Naive B cell (primary cell): ENCODE results near the gene TYW5. TPM values are rescaled to one million over a fixed set of nuclear protein-coding genes. Genes with fewer than 3 reads are reported as not detected.

ENCODE experiments used
- ATAC-seq, 2 donors: fragments of 150-1000 bp; cut with Tn5 transposase; 2 replicates each; pipeline ENCODE4 v1.10.0; 2021; ENCODE audit warnings: low read depth in 2 of 2, mild to moderate bottlenecking in 2 of 2, moderate library complexity in 2 of 2
- DNase-seq: peaks from one replicate; pipeline ENCODE4 v3.0.0; 2022
- H3K27ac Mint-ChIP-seq, 6 donors: one replicate each; pipeline ENCODE4 v1.8.0; 2020 to 2022; ENCODE audit warnings: mild to moderate bottlenecking in 6 of 6, mixed read lengths in 6 of 6, moderate library complexity in 5 of 6, inconsistent platforms in 2 of 6
- H3K27me3 Mint-ChIP-seq, 3 donors: one replicate each; pipeline ENCODE4 v1.8.0; 2021 to 2022; ENCODE audit warnings: mixed read lengths in 3 of 3, mild to moderate bottlenecking in 1 of 3
- H3K36me3 Mint-ChIP-seq, 2 donors: one replicate each; pipeline ENCODE4 v1.8.0; 2020 to 2022; ENCODE audit warnings: mixed read lengths in 2 of 2, inconsistent platforms in 1 of 2, mild to moderate bottlenecking in 1 of 2
- H3K4me1 Mint-ChIP-seq, 3 donors: one replicate each; pipeline ENCODE4 v1.8.0; 2020 to 2022; ENCODE audit warnings: mixed read lengths in 3 of 3, inconsistent platforms in 1 of 3, mild to moderate bottlenecking in 1 of 3, moderate library complexity in 1 of 3
- H3K4me3 Mint-ChIP-seq, 8 donors: one replicate each; pipeline ENCODE4 v1.8.0; 2020 to 2022; ENCODE audit warnings: mild to moderate bottlenecking in 8 of 8, mixed read lengths in 8 of 8, moderate library complexity in 8 of 8, inconsistent platforms in 2 of 8
- H3K9me3 Mint-ChIP-seq, 7 donors: one replicate each; pipeline ENCODE4 v1.8.0; 2020 to 2022; ENCODE audit warnings: mixed read lengths in 7 of 7, mild to moderate bottlenecking in 5 of 7, inconsistent platforms in 2 of 7, moderate library complexity in 1 of 7
- polyA plus RNA-seq, 6 donors: library from polyadenylated mRNA; unstranded; fragments of 300-500 nt; fragmentation: Illumina TruSeq; gene quantifications; one replicate each; pipeline ENCODE4 v1.2.3, GENCODE V29; 2021; ENCODE audit warnings: low read depth in 6 of 6

The TYW5 gene
- polyA plus RNA-seq, 6 donors from 2014 or later: 2.9 to 10.1 (median 5.1) TPM

GRCh38 chr2:199984755-199985154 lies 29.5 kb upstream of the TYW5 start:
- H3K9me3 Mint-ChIP-seq: no peaks in the 10 kb centered on the region
- H3K4me3 Mint-ChIP-seq: no peak overlapping the region
- H3K36me3 Mint-ChIP-seq: no peaks in the 10 kb centered on the region
- DNase-seq (no peak), ATAC-seq (no peak)
- H3K27ac Mint-ChIP-seq: no peak overlapping the region
- peaks cover 0 to 9% (median 0%) of the 10 kb centered on the region in 3 donors for H3K4me1 Mint-ChIP-seq
- H3K27me3 Mint-ChIP-seq: peaks cover 0 to 5% (median 2%) of the 10 kb centered on the region in 3 donors

GRCh38 chr2:199984159-199984558 lies 28.9 kb upstream of the TYW5 start:
- Mint-ChIP-seq H3K4me1 (peaks cover 0 to 9% (median 0%) of the 10 kb centered on the region in 3 donors), H3K36me3 (no peaks in the 10 kb centered on the region), H3K9me3 (no peaks in the 10 kb centered on the region), H3K27ac (no peak overlapping the region), H3K4me3 (no peak overlapping the region), H3K27me3 (peaks cover 0 to 5% (median 3%) of the 10 kb centered on the region in 3 donors)
- no peak for DNase-seq
- ATAC-seq: no peak

GRCh38 chr2:199983534-199983933 lies 28.2 kb upstream of the TYW5 start:
- Mint-ChIP-seq H3K4me1 (peaks cover 0 to 9% (median 0%) of the 10 kb centered on the region in 3 donors), H3K4me3 (no peak overlapping the region), H3K9me3 (no peaks in the 10 kb centered on the region), H3K27me3 (peaks cover 0 to 5% (median 3%) of the 10 kb centered on the region in 3 donors), H3K27ac (no peak overlapping the region), H3K36me3 (no peaks in the 10 kb centered on the region)
- no peak for DNase-seq
- no peak for ATAC-seq

GRCh38 chr2:199982126-199982843 lies 27.0 kb upstream of the TYW5 start:
- no peaks in the 10 kb centered on the region for H3K36me3 Mint-ChIP-seq
- no peak for ATAC-seq
- H3K4me1 Mint-ChIP-seq: peaks cover 0 to 9% (median 0%) of the 10 kb centered on the region in 3 donors
- no peaks in the 10 kb centered on the region for H3K9me3 Mint-ChIP-seq
- DNase-seq: no peak
- H3K27me3 Mint-ChIP-seq: peaks cover 0 to 5% (median 3%) of the 10 kb centered on the region in 3 donors
- no peak overlapping the region for H3K27ac Mint-ChIP-seq
- no peak overlapping the region for H3K4me3 Mint-ChIP-seq

GRCh38 chr2:199979832-199980628 lies 24.7 kb upstream of the TYW5 start:
- peaks cover 0 to 3% (median 0%) of the 10 kb centered on the region in 7 donors for H3K9me3 Mint-ChIP-seq
- H3K27me3 Mint-ChIP-seq: peaks cover 0 to 5% (median 3%) of the 10 kb centered on the region in 3 donors
- ATAC-seq (peak; percentile 63 to 67), DNase-seq (peak; percentile 64)
- H3K36me3 Mint-ChIP-seq: peaks cover 5 to 9% of the 10 kb centered on the region in 2 donors
- no peak overlapping the region for H3K4me3 Mint-ChIP-seq
- peak overlapping the region in 1 of 6 donors; percentile 33 for H3K27ac Mint-ChIP-seq
- peaks cover 0 to 2% (median 0%) of the 10 kb centered on the region in 3 donors for H3K4me1 Mint-ChIP-seq

- Mint-ChIP-seq H3K4me3 (no peak overlapping the region), H3K27me3 (peaks cover 0 to 5% (median 3%) of the 10 kb centered on the region in 3 donors), H3K27ac (no peak overlapping the region), H3K9me3 (peaks cover 0 to 3% (median 0%) of the 10 kb centered on the region in 7 donors), H3K36me3 (peaks cover 5 to 9% of the 10 kb centered on the region in 2 donors), H3K4me1 (peaks cover 0 to 2% (median 0%) of the 10 kb centered on the region in 3 donors)
- ATAC-seq (no peak), DNase-seq (no peak)
Measured at GRCh38 chr2:199979398-199979797, 24.1 kb upstream of the TYW5 start.

GRCh38 chr2:199977984-199978415 lies 22.7 kb upstream of the TYW5 start:
- Mint-ChIP-seq H3K4me3 (no peak overlapping the region), H3K27ac (no peak overlapping the region), H3K4me1 (peaks cover 0 to 2% (median 0%) of the 10 kb centered on the region in 3 donors), H3K9me3 (peaks cover 0 to 3% (median 0%) of the 10 kb centered on the region in 7 donors), H3K27me3 (peaks cover 0 to 5% (median 3%) of the 10 kb centered on the region in 3 donors), H3K36me3 (peaks cover 5 to 9% of the 10 kb centered on the region in 2 donors)
- ATAC-seq (no peak), DNase-seq (no peak)

- peaks cover 0 to 3% (median 0%) of the 10 kb centered on the region in 7 donors for H3K9me3 Mint-ChIP-seq
- no peak for ATAC-seq
Measured at GRCh38 chr2:199975273-199975895, 20.1 kb upstream of the TYW5 start.

GRCh38 chr2:199973703-199974102 lies 18.4 kb upstream of the TYW5 start:
- Mint-ChIP-seq H3K27me3 (no peaks in the 10 kb centered on the region), H3K4me3 (no peak overlapping the region), H3K27ac (no peak overlapping the region), H3K9me3 (peaks cover 0 to 3% (median 0%) of the 10 kb centered on the region in 7 donors), H3K4me1 (no peaks in the 10 kb centered on the region), H3K36me3 (peaks cover 5 to 9% of the 10 kb centered on the region in 2 donors)
- ATAC-seq (no peak), DNase-seq (no peak)

More at GRCh38 chr2:199975273-199975895, 20.1 kb upstream of the TYW5 start:
- Mint-ChIP-seq H3K4me3 (no peak overlapping the region), H3K36me3 (peaks cover 5 to 9% of the 10 kb centered on the region in 2 donors), H3K27ac (peak overlapping the region in 1 of 6 donors; percentile 18), H3K4me1 (peaks cover 0 to 2% (median 0%) of the 10 kb centered on the region in 3 donors), H3K27me3 (peaks cover 0 to 3% (median 0%) of the 10 kb centered on the region in 3 donors)
- DNase-seq: no peak

GRCh38 chr2:199972088-199972626 lies 16.9 kb upstream of the TYW5 start:
- ATAC-seq: no peak
- Mint-ChIP-seq H3K4me1 (no peaks in the 10 kb centered on the region), H3K27ac (no peak overlapping the region), H3K36me3 (peaks cover 5 to 9% of the 10 kb centered on the region in 2 donors), H3K9me3 (peaks cover 0 to 3% (median 0%) of the 10 kb centered on the region in 7 donors), H3K27me3 (no peaks in the 10 kb centered on the region), H3K4me3 (no peak overlapping the region)
- no peak for DNase-seq

GRCh38 chr2:199968126-199968525 lies 12.8 kb upstream of the TYW5 start:
- H3K36me3 Mint-ChIP-seq: no peaks in the 10 kb centered on the region
- H3K4me3 Mint-ChIP-seq: no peak overlapping the region
- DNase-seq (no peak), ATAC-seq (no peak)
- no peak overlapping the region for H3K27ac Mint-ChIP-seq
- H3K4me1 Mint-ChIP-seq: no peaks in the 10 kb centered on the region
- no peaks in the 10 kb centered on the region for H3K27me3 Mint-ChIP-seq
- no peaks in the 10 kb centered on the region for H3K9me3 Mint-ChIP-seq

- H3K36me3 Mint-ChIP-seq: peaks cover 5 to 7% of the 10 kb centered on the region in 2 donors
- peak overlapping the region in 1 of 6 donors; percentile 24 for H3K27ac Mint-ChIP-seq
- no peak for DNase-seq
- no peak for ATAC-seq
- H3K4me1 Mint-ChIP-seq: no peaks in the 10 kb centered on the region
- H3K27me3 Mint-ChIP-seq: no peaks in the 10 kb centered on the region
- no peaks in the 10 kb centered on the region for H3K9me3 Mint-ChIP-seq
- no peak overlapping the region for H3K4me3 Mint-ChIP-seq
Measured at GRCh38 chr2:199966976-199967375, 11.7 kb upstream of the TYW5 start.

GRCh38 chr2:199966405-199966804 lies 11.1 kb upstream of the TYW5 start:
- Mint-ChIP-seq H3K27me3 (no peaks in the 10 kb centered on the region), H3K4me1 (no peaks in the 10 kb centered on the region)

More at GRCh38 chr2:199966405-199966804, 11.1 kb upstream of the TYW5 start:
- no peak for ATAC-seq
- Mint-ChIP-seq H3K4me3 (no peak overlapping the region), H3K9me3 (no peaks in the 10 kb centered on the region), H3K27ac (peak overlapping the region in 1 of 6 donors; percentile 49), H3K36me3 (peaks cover 9 to 13% of the 10 kb centered on the region in 2 donors)
- DNase-seq: no peak
